Natural killer cell (primary cell): Measurements from ENCODE around the gene TBXA2R. TPM values are rescaled to one million over a fixed set of nuclear protein-coding genes. Genes with fewer than 3 reads are reported as not detected.

Source experiments
- ATAC-seq, 3 donors: fragments of 150-1000 bp in 2 of 3; fragments of 200-7000 bp in 1 of 3; cut with Tn5 transposase; 1 replicate in 1 of 3; 2 replicates in 2 of 3; pipeline ENCODE4 v1.10.0; 2021; ENCODE audit warnings: mild to moderate bottlenecking in 2 of 3, moderate library complexity in 2 of 3
- DNase-seq, 2 donors: peaks; one replicate each; pipeline versions ENCODE4 v3.0.0 to v3.0.0-alpha.2; 2013 to 2021; ENCODE audit warnings: mixed read lengths in 1 of 2
- H3K27ac ChIP-seq: one replicate; pipeline ENCODE4 v1.5.1; 2013; ENCODE audit warnings: mild to moderate bottlenecking, low read length
- H3K27me3 ChIP-seq: one replicate; pipeline ENCODE4 v1.6.1; 2013; ENCODE audit warnings: low read length; ENCODE audit not compliant: control insufficient read depth, insufficient read depth
- H3K36me3 ChIP-seq: one replicate; pipeline ENCODE4 v1.6.1; 2013; ENCODE audit warnings: low read length; ENCODE audit not compliant: control insufficient read depth, insufficient read depth
- H3K4me1 ChIP-seq: one replicate; pipeline ENCODE4 v1.6.1; 2013; ENCODE audit warnings: low read length; ENCODE audit not compliant: control insufficient read depth, insufficient read depth
- H3K4me3 ChIP-seq: one replicate; pipeline ENCODE4 v1.5.1; 2013; ENCODE audit warnings: low read length
- H3K9me3 ChIP-seq: one replicate; pipeline ENCODE4 v1.6.1; 2013; ENCODE audit warnings: low read length; ENCODE audit not compliant: control insufficient read depth, insufficient read depth
- H3K27ac Mint-ChIP-seq, 2 donors: one replicate each; pipeline ENCODE4 v1.8.0; 2022; ENCODE audit warnings: mild to moderate bottlenecking in 2 of 2, mixed read lengths in 2 of 2, moderate library complexity in 1 of 2
- H3K27me3 Mint-ChIP-seq, 2 donors: one replicate each; pipeline ENCODE4 v1.8.0; 2022; ENCODE audit warnings: low read depth in 2 of 2, mixed read lengths in 2 of 2
- H3K36me3 Mint-ChIP-seq: one replicate; pipeline ENCODE4 v1.8.0; 2022; ENCODE audit warnings: mixed read lengths
- H3K4me1 Mint-ChIP-seq, 2 donors: one replicate each; pipeline ENCODE4 v1.8.0; 2022; ENCODE audit warnings: mixed read lengths in 2 of 2
- H3K4me3 Mint-ChIP-seq: one replicate; pipeline ENCODE4 v1.8.0; 2022; ENCODE audit warnings: mild to moderate bottlenecking, moderate library complexity, mixed read lengths
- H3K9me3 Mint-ChIP-seq, 2 donors: one replicate each; pipeline ENCODE4 v1.8.0; 2022; ENCODE audit warnings: mixed read lengths in 2 of 2
- WGBS: methylation state at CpG from one replicate; pipeline ENCODE4 v1.1.7; 2013; ENCODE audit warnings: missing lambda C conversion rate; ENCODE audit not compliant: insufficient coverage; 5-methylcytosine and 5-hydroxymethylcytosine counted together
- intact Hi-C: fragments of 100-400 bp; cut with micrococcal nuclease; formaldehyde crosslinking; loops from one replicate; pipeline ENCODE4 v1.14.2; 2022
- total RNA-seq, 4 donors: library from RNA; stranded (reverse); fragments of 120-200 nt in 1 of 4; gene quantifications; one replicate each; pipeline versions ENCODE4 v1.2.3 to v1.2.4, GENCODE V29; 2013 to 2022
- TF ChIP-seq, protein P1 (sequence below): fragments of 200-600 bp; IDR thresholded peaks from one replicate; pipeline ENCODE4 v1.8.0; 2022; ENCODE audit warnings: antibody characterized with exemption

Gene TBXA2R
- total RNA-seq, 3 donors from 2014 or later (not counting 1 experiment from before 2014, with no cell fraction given) = 1.4 to 2.1 (median 2.1) TPM

DNA sequence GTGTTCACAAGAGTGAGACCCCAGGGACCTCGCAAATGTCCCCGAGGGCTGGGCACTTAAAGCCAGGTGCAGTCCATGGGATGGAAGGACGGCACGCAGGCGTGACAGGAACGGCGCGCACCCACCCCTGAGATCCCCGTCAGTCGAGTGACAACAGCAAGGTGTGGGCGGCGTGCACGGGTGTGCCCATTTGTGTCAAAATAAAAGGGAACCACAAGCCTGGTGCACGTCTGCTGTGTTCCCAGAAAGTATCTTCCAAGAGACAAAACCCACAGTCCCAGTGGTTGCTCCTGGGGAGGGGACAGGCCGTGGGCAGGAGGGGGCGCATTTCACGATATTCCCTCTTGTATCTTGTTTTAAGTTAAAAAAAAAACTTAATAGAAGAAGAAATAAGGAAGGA, 35.6 kb upstream of the TBXA2R start:
- Histone ChIP-seq H3K9me3 (no peaks in the 10 kb centered on the region), H3K36me3 (peaks cover 26% of the 10 kb centered on the region), H3K27me3 (no peaks in the 10 kb centered on the region), H3K4me1 (no peaks in the 10 kb centered on the region), H3K4me3 (no peak overlapping the region), H3K27ac (no peak overlapping the region)
- Mint-ChIP-seq H3K4me3 (no peak overlapping the region), H3K36me3 (no peaks in the 10 kb centered on the region), H3K4me1 (no peaks in the 10 kb centered on the region), H3K27ac (no peak overlapping the region), H3K27me3 (no peaks in the 10 kb centered on the region), H3K9me3 (no peaks in the 10 kb centered on the region)
- WGBS = 94% methylated on average over 15 of the region's 17 CpGs
- intact Hi-C loops = no loop called here
- ATAC-seq = no peak
- TF ChIP-seq, protein P1, sequence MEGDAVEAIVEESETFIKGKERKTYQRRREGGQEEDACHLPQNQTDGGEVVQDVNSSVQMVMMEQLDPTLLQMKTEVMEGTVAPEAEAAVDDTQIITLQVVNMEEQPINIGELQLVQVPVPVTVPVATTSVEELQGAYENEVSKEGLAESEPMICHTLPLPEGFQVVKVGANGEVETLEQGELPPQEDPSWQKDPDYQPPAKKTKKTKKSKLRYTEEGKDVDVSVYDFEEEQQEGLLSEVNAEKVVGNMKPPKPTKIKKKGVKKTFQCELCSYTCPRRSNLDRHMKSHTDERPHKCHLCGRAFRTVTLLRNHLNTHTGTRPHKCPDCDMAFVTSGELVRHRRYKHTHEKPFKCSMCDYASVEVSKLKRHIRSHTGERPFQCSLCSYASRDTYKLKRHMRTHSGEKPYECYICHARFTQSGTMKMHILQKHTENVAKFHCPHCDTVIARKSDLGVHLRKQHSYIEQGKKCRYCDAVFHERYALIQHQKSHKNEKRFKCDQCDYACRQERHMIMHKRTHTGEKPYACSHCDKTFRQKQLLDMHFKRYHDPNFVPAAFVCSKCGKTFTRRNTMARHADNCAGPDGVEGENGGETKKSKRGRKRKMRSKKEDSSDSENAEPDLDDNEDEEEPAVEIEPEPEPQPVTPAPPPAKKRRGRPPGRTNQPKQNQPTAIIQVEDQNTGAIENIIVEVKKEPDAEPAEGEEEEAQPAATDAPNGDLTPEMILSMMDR = no peak
- DNase-seq = no peak

DNA sequence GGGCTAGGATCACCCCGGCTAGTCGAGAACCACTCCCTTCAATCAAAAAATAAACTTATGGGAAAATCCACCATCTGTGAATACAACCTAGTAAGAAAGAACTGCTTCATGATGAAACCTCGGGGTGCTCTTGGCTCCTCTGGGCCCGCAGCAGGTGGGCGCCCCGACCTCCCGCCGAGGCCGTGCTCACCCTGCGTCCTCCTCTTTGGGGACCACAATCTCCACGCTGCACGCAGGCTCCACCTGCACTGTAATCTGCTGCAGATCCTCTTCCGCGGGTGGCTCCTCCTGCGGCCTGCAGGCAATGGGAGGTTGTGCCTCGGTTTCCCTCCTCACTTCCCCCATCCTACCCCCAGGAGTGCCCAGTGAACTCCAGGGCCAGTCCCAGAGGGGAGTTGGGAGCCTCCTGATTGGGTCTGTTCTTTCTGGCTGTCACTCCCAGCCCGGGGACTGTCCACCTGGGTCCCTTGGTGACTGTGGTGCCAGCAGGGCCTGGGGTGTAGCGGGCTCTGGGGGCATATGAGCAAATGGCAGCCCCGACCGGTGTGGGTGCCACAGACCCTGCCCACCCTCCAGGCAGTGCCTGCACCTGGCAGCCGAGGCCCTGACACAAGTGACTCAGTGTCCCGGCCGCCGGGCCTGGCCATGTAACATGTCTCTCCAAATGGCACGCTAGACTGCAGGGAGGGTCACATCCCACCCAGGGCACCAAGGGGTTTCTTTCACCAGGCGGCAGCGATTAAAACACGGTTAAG, 35.0 kb upstream of the TBXA2R start:
- DNase-seq = no peak
- WGBS = 95% methylated on average over 28 of the region's 28 CpGs
- H3K4me3 ChIP-seq = no peak overlapping the region
- Mint-ChIP-seq H3K4me3 (no peak overlapping the region), H3K27me3 (no peaks in the 10 kb centered on the region), H3K9me3 (no peaks in the 10 kb centered on the region), H3K27ac (no peak overlapping the region), H3K4me1 (no peaks in the 10 kb centered on the region), H3K36me3 (no peaks in the 10 kb centered on the region)
- no peaks in the 10 kb centered on the region for H3K9me3 ChIP-seq
- no peak for ATAC-seq
- H3K27me3 ChIP-seq = no peaks in the 10 kb centered on the region
- intact Hi-C loops = no loop called here
- H3K36me3 ChIP-seq = peaks cover 26% of the 10 kb centered on the region
- TF ChIP-seq, protein P1 = no peak
- no peaks in the 10 kb centered on the region for H3K4me1 ChIP-seq
- no peak overlapping the region for H3K27ac ChIP-seq

DNA sequence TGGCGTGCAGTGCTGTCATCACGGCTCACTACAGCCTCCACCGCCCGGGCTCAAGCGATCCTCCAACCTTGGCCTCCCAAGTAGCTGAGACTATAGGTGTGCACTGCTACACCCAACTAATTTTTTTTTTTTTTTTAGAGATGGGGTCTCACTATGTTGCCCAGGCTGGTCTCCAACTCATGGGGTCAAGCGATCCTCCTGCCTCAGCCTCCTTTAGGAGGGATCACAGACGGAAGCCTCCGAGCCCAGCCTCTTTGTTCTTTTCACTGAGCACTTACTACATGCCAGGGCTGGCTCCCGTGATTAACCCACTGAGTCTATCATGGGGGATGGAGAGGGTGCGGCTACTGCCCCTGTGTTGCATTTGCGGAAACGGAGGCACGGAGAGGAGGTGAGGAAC, 32.8 kb upstream of the TBXA2R start:
- no peak overlapping the region for H3K4me3 ChIP-seq
- H3K4me3 Mint-ChIP-seq = no peak overlapping the region
- no peaks in the 10 kb centered on the region for H3K27me3 Mint-ChIP-seq
- intact Hi-C loops = no loop called here
- H3K9me3 ChIP-seq = no peaks in the 10 kb centered on the region
- peaks cover 16% of the 10 kb centered on the region for H3K36me3 ChIP-seq
- no peaks in the 10 kb centered on the region for H3K36me3 Mint-ChIP-seq
- H3K27me3 ChIP-seq = no peaks in the 10 kb centered on the region
- WGBS = 99% methylated on average over 13 of the region's 13 CpGs
- TF ChIP-seq, protein P1 = no peak
- peaks cover 0 to 3% of the 10 kb centered on the region in 2 donors for H3K4me1 Mint-ChIP-seq
- no peak overlapping the region for H3K27ac ChIP-seq
- ATAC-seq (no peak), DNase-seq (no peak)
- H3K27ac Mint-ChIP-seq = peak overlapping the region in 1 of 2 donors; percentile 64
- no peaks in the 10 kb centered on the region for H3K4me1 ChIP-seq
- no peaks in the 10 kb centered on the region for H3K9me3 Mint-ChIP-seq
